ENCODE results near the gene PKIB.
A peak's percentile ranks its signal among the peaks of the same experiment; 100 is the strongest.
"Not testable (repeated sequence)": the region's sequence is repeated elsewhere in the genome, so short reads cannot be mapped to it uniquely, and the experiment has no call there.

PKIB gene

GRCh38 chr6:122621638-122622037 lies 11.4 kb downstream of the PKIB start:
- DNase-seq = peak; percentile 83

- DNase-seq = no peak
Observed at GRCh38 chr6:122622479-122622878, 12.3 kb downstream of the PKIB start.

- DNase-seq = no peak
Observed at GRCh38 chr6:122623279-122623678, 13.1 kb downstream of the PKIB start.

- DNase-seq = no peak
Observed at GRCh38 chr6:122624853-122625252, 14.6 kb downstream of the PKIB start.

- no peak for DNase-seq
Observed at GRCh38 chr6:122628714-122629113, 18.5 kb downstream of the PKIB start.

- no peak for DNase-seq
Observed at GRCh38 chr6:122631571-122632249, 21.5 kb downstream of the PKIB start.

GRCh38 chr6:122640366-122640765 lies 30.2 kb downstream of the PKIB start:
- no peak for DNase-seq

GRCh38 chr6:122641819-122642218 lies 31.6 kb downstream of the PKIB start:
- DNase-seq = no peak

- DNase-seq = not testable (repeated sequence)
Observed at GRCh38 chr6:122642604-122643003, 32.4 kb downstream of the PKIB start.

- DNase-seq = no peak
Observed at GRCh38 chr6:122645256-122645655, 35.1 kb downstream of the PKIB start.

GRCh38 chr6:122647765-122648164 lies 37.6 kb downstream of the PKIB start:
- DNase-seq = no peak

GRCh38 chr6:122648726-122649125 lies 38.5 kb downstream of the PKIB start:
- DNase-seq = peak; percentile 9

GRCh38 chr6:122649701-122650100 lies 39.5 kb downstream of the PKIB start:
- no peak for DNase-seq

GRCh38 chr6:122650403-122650802 lies 40.2 kb downstream of the PKIB start:
- DNase-seq = no peak

GRCh38 chr6:122651031-122651430 lies 40.8 kb downstream of the PKIB start:
- DNase-seq = no peak

- no peak for DNase-seq
Observed at GRCh38 chr6:122651604-122652003, 41.4 kb downstream of the PKIB start.

- no peak for DNase-seq
Observed at GRCh38 chr6:122652431-122652830, 42.2 kb downstream of the PKIB start.

- no peak for DNase-seq
Observed at GRCh38 chr6:122653094-122653493, 42.9 kb downstream of the PKIB start.

- no peak for DNase-seq
Observed at GRCh38 chr6:122654012-122654411, 43.8 kb downstream of the PKIB start.

GRCh38 chr6:122657601-122658000 lies 47.4 kb downstream of the PKIB start:
- no peak for DNase-seq

GRCh38 chr6:122660296-122660695 lies 50.1 kb downstream of the PKIB start:
- no peak for DNase-seq

- no peak for DNase-seq
Observed at GRCh38 chr6:122663981-122664380, 53.8 kb downstream of the PKIB start.

- no peak for DNase-seq
Observed at GRCh38 chr6:122665929-122666328, 55.7 kb downstream of the PKIB start.

GRCh38 chr6:122666418-122666817 lies 56.2 kb downstream of the PKIB start:
- no peak for DNase-seq

- no peak for DNase-seq
Observed at GRCh38 chr6:122669418-122669817, 59.2 kb downstream of the PKIB start.

All from NCI-H2029 (cell line).